Measurements from ENCODE around the gene HIVEP3.

GRCh38 chr1:41535276-41535675 is 383.4 kb downstream of the HIVEP3 start:
- TF ChIP-seq ZBTB44 (tag by site-specific recombination; IDR thresholded peaks at IDR 0.05) (no peak), ZNF350 (tag by site-specific recombination; IDR thresholded peaks at IDR 0.05) (no peak), CTCF (tag by site-specific recombination; IDR thresholded peaks at IDR 0.05) (no peak), ZNF26 (tag by site-specific recombination; IDR thresholded peaks at IDR 0.05) (no peak), GFI1B (tag by site-specific recombination; IDR thresholded peaks at IDR 0.05) (no peak), ZBTB11 (tag by site-specific recombination; conservative IDR thresholded peaks at IDR 0.05; ENCODE audit: low read depth) (no peak), ZNF621 (tag by site-specific recombination; IDR thresholded peaks at IDR 0.05) (no peak), ZNF558 (tag by site-specific recombination; IDR thresholded peaks at IDR 0.05) (no peak), ZNF423 (tag by site-specific recombination; IDR thresholded peaks at IDR 0.05) (no peak), REST (tag by site-specific recombination; IDR thresholded peaks at IDR 0.05) (no peak), YY1 (tag by site-specific recombination; IDR thresholded peaks at IDR 0.05) (no peak), ZNF335 (tag by site-specific recombination; conservative IDR thresholded peaks at IDR 0.05) (no peak), ZNF510 (tag by site-specific recombination; IDR thresholded peaks at IDR 0.05; ENCODE audit: insufficient replicate concordance) (no peak)

Measured in HEK293 (cell line).